HepG2 (cell line): ENCODE results near the gene PPRC1. TPM values are rescaled to one million over a fixed set of nuclear protein-coding genes. Genes with fewer than 3 reads are reported as not detected.

Experiments used
- CSRNP1 ChIP-seq: sonication (generic); formaldehyde crosslinking; IDR thresholded peaks from 2 replicates; pipeline ENCODE4 v1.8.1; 2023; ENCODE audit warnings: mild to moderate bottlenecking, missing genetic modification reagents
- GATA4 ChIP-seq: sonication (generic); IDR thresholded peaks from 2 replicates; pipeline ENCODE4 v1.6.1; 2016; ENCODE audit warnings: antibody characterized with exemption, low read depth, borderline replicate concordance
- GLI4 ChIP-seq: sonication (generic); formaldehyde crosslinking; IDR thresholded peaks from 2 replicates; pipeline ENCODE4 v1.5.1; 2020; ENCODE audit warnings: missing genetic modification reagents, mild to moderate bottlenecking, moderate library complexity, borderline replicate concordance
- IKZF1 ChIP-seq: fragments of 450-650 bp; IDR thresholded peaks from 2 replicates; pipeline ENCODE4 v1.7.1; 2016
- TBL1XR1 ChIP-seq: fragments of 150-350 bp; IDR thresholded peaks from 2 replicates; pipeline ENCODE4 v1.6.1; 2014; ENCODE audit warnings: borderline replicate concordance, low read length; ENCODE audit not compliant: partially characterized antibody
- ZBTB21 ChIP-seq: sonication (generic); formaldehyde crosslinking; IDR thresholded peaks from 2 replicates; pipeline ENCODE4 v1.4.0; 2020; ENCODE audit warnings: missing genetic modification reagents
- ZKSCAN8 ChIP-seq: IDR thresholded peaks from 2 replicates; pipeline ENCODE4 v1.6.1; 2016; ENCODE audit warnings: borderline replicate concordance, missing genetic modification reagents, missing compliant biosample characterization
- ZNF547 ChIP-seq: sonication (generic); formaldehyde crosslinking; IDR thresholded peaks from 2 replicates; pipeline ENCODE4 v1.5.1; 2020; ENCODE audit warnings: mild to moderate bottlenecking, missing genetic modification reagents
- ZNF567 ChIP-seq: sonication (generic); formaldehyde crosslinking; IDR thresholded peaks from 2 replicates; pipeline ENCODE4 v1.8.1; 2023; ENCODE audit warnings: mild to moderate bottlenecking, missing genetic modification reagents, borderline replicate concordance
- ZNF574 ChIP-seq: sonication (generic); formaldehyde crosslinking; IDR thresholded peaks from 2 replicates; pipeline ENCODE4 v1.4.0; 2020; ENCODE audit warnings: missing genetic modification reagents
- ZNF737 ChIP-seq: sonication (generic); formaldehyde crosslinking; IDR thresholded peaks from 2 replicates; pipeline ENCODE4 v1.5.0; 2020; ENCODE audit warnings: missing genetic modification reagents, mild to moderate bottlenecking, borderline replicate concordance
- ZNF792 ChIP-seq: IDR thresholded peaks from 2 replicates; pipeline ENCODE4 v1.6.1; 2016
- ZSCAN12 ChIP-seq: sonication (generic); formaldehyde crosslinking; IDR thresholded peaks from 2 replicates; pipeline ENCODE4 v1.9.0; 2021; ENCODE audit warnings: mild to moderate bottlenecking, missing genetic modification reagents
- polyA plus RNA-seq, 8 experiments: library from polyadenylated mRNA; depleted of rRNA in 3 of 8; stranded (reverse) in 7 of 8; unstranded in 1 of 8; fragments of >200 nt; fragmentation: Illumina TruSeq in 4 of 8; extraction: Trizol in 4 of 8; gene quantifications; 2 replicates each; pipeline versions ENCODE4 v1.2.1 to v1.2.3, GENCODE V29; 2011 to 2016; ENCODE audit warnings: low read depth in 4 of 8, missing spikeins in 1 of 8, mixed read lengths in 1 of 8; ENCODE audit not compliant: insufficient read depth in 1 of 8
- total RNA-seq, 5 experiments: library from RNA; depleted of rRNA; stranded (reverse); fragments of >200 nt; fragmentation: Illumina TruSeq; extraction: Trizol; gene quantifications; 2 replicates each; pipeline ENCODE4 v1.2.3, GENCODE V29; 2016; ENCODE audit warnings: low read depth in 1 of 5
- TF ChIP-seq, protein P1 (sequence below): sonication (generic); formaldehyde crosslinking; conservative IDR thresholded peaks from 2 replicates; pipeline ENCODE4 v1.4.0; 2020; ENCODE audit warnings: missing genetic modification reagents
- TF ChIP-seq, protein P2 (sequence below): sonication (generic); formaldehyde crosslinking; IDR thresholded peaks from 2 replicates; pipeline ENCODE4 v1.5.0; 2020; ENCODE audit warnings: mild to moderate bottlenecking, missing genetic modification reagents
- TF ChIP-seq, protein P3 (sequence below): IDR thresholded peaks from 2 replicates; pipeline ENCODE4 v1.6.1; 2016; ENCODE audit warnings: control low read depth
- TF ChIP-seq, protein P4 (sequence below): sonication (generic); formaldehyde crosslinking; IDR thresholded peaks from 2 replicates; pipeline ENCODE4 v1.4.0; 2020; ENCODE audit warnings: missing genetic modification reagents

PPRC1 gene
- total and polyA plus RNA-seq, 2 of the 13 experiments (the other 11 are each of a cell fraction or from before 2014, with no cell fraction given), result 18.7 to 24.2 TPM

- TF ChIP-seq GATA4, result no peak; the same call in 1 of the 2 replicates
- peak; percentile 18; the same call in 1 of the 2 replicates for TF ChIP-seq ZNF547 (CRISPR knock-in tag)
- peak; percentile 94; the same call in 1 of the 2 replicates for TF ChIP-seq GLI4 (CRISPR knock-in tag)
- TF ChIP-seq, protein P1, sequence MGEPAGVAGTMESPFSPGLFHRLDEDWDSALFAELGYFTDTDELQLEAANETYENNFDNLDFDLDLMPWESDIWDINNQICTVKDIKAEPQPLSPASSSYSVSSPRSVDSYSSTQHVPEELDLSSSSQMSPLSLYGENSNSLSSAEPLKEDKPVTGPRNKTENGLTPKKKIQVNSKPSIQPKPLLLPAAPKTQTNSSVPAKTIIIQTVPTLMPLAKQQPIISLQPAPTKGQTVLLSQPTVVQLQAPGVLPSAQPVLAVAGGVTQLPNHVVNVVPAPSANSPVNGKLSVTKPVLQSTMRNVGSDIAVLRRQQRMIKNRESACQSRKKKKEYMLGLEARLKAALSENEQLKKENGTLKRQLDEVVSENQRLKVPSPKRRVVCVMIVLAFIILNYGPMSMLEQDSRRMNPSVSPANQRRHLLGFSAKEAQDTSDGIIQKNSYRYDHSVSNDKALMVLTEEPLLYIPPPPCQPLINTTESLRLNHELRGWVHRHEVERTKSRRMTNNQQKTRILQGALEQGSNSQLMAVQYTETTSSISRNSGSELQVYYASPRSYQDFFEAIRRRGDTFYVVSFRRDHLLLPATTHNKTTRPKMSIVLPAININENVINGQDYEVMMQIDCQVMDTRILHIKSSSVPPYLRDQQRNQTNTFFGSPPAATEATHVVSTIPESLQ, result no peak
- TF ChIP-seq, protein P2, sequence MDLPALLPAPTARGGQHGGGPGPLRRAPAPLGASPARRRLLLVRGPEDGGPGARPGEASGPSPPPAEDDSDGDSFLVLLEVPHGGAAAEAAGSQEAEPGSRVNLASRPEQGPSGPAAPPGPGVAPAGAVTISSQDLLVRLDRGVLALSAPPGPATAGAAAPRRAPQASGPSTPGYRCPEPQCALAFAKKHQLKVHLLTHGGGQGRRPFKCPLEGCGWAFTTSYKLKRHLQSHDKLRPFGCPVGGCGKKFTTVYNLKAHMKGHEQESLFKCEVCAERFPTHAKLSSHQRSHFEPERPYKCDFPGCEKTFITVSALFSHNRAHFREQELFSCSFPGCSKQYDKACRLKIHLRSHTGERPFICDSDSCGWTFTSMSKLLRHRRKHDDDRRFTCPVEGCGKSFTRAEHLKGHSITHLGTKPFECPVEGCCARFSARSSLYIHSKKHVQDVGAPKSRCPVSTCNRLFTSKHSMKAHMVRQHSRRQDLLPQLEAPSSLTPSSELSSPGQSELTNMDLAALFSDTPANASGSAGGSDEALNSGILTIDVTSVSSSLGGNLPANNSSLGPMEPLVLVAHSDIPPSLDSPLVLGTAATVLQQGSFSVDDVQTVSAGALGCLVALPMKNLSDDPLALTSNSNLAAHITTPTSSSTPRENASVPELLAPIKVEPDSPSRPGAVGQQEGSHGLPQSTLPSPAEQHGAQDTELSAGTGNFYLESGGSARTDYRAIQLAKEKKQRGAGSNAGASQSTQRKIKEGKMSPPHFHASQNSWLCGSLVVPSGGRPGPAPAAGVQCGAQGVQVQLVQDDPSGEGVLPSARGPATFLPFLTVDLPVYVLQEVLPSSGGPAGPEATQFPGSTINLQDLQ (CRISPR knock-in tag), result 0 out of 2 replicates have a peak, but pooled peaks have one; percentile 3
- no peak for TF ChIP-seq IKZF1
- TF ChIP-seq ZBTB21 (CRISPR knock-in tag), result peak; percentile 95
- peak; percentile 97 for TF ChIP-seq ZNF574 (CRISPR knock-in tag)
- TF ChIP-seq ZSCAN12 (CRISPR knock-in tag), result no peak; the same call in 1 of the 2 replicates
- 0 out of 2 replicates have a peak, but pooled peaks have one; percentile 53 for TF ChIP-seq ZKSCAN8 (CRISPR knock-in tag)
- TF ChIP-seq, protein P3, sequence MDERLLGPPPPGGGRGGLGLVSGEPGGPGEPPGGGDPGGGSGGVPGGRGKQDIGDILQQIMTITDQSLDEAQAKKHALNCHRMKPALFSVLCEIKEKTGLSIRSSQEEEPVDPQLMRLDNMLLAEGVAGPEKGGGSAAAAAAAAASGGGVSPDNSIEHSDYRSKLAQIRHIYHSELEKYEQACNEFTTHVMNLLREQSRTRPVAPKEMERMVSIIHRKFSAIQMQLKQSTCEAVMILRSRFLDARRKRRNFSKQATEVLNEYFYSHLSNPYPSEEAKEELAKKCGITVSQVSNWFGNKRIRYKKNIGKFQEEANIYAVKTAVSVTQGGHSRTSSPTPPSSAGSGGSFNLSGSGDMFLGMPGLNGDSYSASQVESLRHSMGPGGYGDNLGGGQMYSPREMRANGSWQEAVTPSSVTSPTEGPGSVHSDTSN (CRISPR knock-in tag), result no peak
- no peak; the same call in 1 of the 2 replicates for TF ChIP-seq ZNF567 (CRISPR knock-in tag)
- TF ChIP-seq ZNF737 (CRISPR knock-in tag), result no peak; the same call in 1 of the 2 replicates
- TF ChIP-seq, protein P4, sequence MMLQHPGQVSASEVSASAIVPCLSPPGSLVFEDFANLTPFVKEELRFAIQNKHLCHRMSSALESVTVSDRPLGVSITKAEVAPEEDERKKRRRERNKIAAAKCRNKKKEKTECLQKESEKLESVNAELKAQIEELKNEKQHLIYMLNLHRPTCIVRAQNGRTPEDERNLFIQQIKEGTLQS (CRISPR knock-in tag), result peak; percentile 27; the same call in 1 of the 2 replicates
- peak; percentile 87; the same call in 1 of the 2 replicates for TF ChIP-seq CSRNP1 (CRISPR knock-in tag)
- TF ChIP-seq TBL1XR1, result no peak
- TF ChIP-seq ZNF792 (CRISPR knock-in tag), result peak; percentile 92
These were observed 19.1 kb downstream of the PPRC1 start, which contains the start of gene NOLC1 (continued) for GRCh38 chr10:102151774-102152544.
